Lower leg skin (tissue), 3 donors: ENCODE data around the gene CC2D2A.

ENCODE experiments used
- CTCF ChIP-seq, 3 donors: fragments of 450-650 bp; IDR thresholded peaks; one replicate each; pipeline ENCODE4 v1.5.1; 2016; ENCODE audit warnings: antibody characterized with exemption in 3 of 3, mild to moderate bottlenecking in 3 of 3, moderate library complexity in 2 of 3
- POLR2A ChIP-seq, 2 donors: fragments of 450-650 bp; IDR thresholded peaks; one replicate each; pipeline ENCODE4 v1.6.1; 2016 to 2017; ENCODE audit warnings: antibody characterized with exemption in 2 of 2, mild to moderate bottlenecking in 1 of 2, moderate library complexity in 1 of 2

- peak in 1 of 3 donors; percentile 33 for TF ChIP-seq CTCF (IDR thresholded peaks at IDR 0.05)
- no peak for TF ChIP-seq POLR2A (IDR thresholded peaks at IDR 0.05)
These were observed 12.1 kb upstream of the CC2D2A start for GRCh38 chr4:15457406-15458201.
